NCI-H146 treated with DMSO at 0.1 percent for 48 hours (cell line): Measurements from ENCODE around the gene BPNT1.
"Not testable (repeated sequence)": the region's sequence is repeated elsewhere in the genome, so short reads cannot be mapped to it uniquely, and the experiment has no call there.

ENCODE experiments used
- DNase-seq: peaks from one replicate; lab custom pipeline; 2025; ENCODE audit not compliant: unreplicated experiment; lab: John Stamatoyannopoulos, UW

The BPNT1 gene

DNA sequence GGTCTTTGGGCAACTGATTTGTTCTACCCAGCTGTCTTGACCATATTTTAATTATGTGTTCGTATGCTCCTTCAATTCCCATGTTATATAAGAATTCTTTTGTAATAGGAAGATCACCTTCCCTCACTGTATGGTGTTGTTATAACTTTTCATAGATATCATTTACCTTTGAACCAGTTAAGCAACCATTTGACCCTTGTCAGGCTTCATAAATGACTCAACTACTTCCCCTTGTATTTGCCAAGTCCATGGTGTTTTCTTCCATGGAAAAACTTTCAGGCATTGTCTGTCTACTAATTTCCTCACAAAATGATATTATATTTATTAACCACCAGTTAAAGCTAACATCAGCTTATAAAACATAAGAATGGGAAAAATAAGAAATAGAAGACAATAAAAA, 5.1 kb downstream of the BPNT1 start:
- no peak for DNase-seq

DNA sequence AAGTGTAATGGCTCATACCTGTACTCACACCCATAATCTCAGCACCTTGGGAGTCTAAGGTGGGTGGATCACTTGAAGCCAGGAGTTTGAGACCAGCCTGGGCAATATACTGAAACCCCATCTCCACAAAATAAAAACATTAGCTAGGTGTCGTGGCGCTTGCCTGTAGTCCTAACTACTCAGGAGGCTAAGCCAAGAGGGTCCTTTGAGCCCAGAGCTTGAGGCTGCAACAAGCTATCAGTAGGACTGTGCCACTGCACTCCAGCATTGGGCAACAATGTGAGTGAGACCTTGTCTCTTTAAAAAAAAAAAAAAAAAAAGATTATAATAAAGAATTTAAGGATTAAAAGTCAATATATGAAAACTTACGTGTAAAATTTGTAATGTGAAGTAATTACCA, 11.7 kb downstream of the BPNT1 start:
- no peak for DNase-seq

DNA sequence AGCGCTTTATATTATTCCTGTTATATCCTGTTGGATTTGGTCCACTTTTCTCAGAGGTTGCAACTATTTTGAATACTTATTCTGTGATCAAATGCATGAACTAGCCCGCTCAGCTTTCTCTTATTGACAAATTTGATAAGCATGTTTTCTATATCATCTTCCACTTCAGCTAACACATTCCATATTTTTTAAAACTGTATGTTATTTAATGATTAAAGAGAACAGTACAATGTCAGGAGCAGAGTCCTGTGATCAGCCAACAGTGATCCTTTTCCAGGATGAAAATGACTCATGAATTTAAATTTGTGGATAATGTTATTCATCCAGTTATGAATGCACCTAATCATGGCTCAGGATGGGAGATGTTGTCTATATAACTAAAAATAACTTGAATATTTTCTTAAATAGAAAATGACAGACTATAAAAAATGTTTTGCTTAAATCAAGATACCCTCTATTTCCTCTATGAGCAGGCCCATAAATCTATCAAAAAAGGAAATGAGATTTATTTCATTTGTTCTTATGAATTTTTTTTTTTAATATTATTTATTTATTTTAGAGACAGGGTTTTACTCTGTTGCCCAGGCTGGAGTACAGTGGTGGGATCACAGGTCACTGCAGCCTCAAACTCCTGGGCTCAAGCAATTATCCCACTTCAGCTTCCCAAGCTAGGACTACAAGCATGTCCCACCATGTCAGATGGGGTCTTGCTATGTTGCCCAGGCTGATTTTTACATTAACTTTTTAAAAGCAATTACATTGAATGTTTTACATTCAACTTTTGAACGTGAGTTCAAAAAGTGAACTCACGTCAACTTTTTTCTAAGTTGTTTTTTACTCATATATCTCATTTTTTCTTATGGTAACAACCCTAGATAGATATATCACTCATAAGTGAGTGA, 12.5 kb downstream of the BPNT1 start:
- no peak for DNase-seq

DNA sequence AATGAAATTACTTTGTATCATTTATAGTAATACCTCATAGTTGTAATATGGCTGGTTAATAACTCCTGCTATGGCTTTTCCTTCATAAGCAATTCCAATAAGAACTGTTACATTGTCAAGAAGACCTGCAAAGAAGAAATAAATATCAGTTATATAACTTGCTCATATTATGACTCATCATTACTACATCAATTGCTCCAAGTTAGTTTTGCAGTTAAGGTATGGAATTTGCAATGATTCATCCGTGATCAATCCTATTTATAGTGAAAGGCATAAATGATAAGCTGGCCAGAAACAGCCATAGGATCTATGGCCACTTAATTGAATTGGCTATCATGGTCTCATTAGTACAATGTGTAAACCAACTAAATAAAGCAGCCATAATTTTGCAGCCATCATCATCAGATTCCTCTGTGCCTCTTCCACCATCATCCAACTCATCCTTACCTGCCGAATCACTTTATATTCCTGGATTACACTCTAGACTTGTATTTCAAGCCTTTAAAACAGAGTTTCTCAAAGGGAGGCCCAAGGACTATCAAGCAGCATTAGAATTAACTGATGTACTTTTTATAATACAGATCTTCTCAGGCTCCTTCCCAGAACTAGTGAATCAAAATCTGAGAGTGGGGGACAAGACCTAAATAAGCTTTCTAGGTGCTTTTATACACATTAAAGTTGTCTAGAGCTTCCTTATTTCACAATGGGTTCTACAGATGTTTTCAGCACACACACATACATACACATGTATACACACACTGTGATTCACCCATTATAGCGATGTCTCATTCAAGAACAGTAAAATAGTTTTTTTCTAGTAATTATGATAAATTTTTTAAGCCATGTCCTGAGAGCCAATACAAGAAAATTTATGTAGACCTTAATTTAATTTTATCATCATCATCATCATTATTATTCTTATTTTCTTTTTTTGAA, 22.1 kb downstream of the BPNT1 start:
- DNase-seq: no peak

DNA sequence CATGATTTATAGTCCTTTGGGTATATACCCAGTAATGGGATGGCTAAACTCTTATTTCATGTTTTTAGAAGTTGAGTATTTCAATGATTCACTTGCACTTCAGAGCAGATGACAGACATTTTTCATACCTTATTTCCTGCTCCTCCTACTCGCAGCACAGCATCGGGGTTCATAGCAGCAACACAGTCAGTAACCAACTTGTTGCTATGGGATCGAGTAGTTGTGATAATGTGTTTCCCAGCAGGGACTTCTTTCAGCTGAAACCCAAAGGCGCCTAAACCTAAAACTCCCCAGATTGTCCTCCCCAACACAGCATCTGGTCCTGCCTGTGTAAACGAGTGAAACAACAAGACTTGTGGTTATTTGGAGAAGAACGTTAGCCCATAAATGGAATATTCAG, 27.0 kb downstream of the BPNT1 start:
- no peak for DNase-seq

DNA sequence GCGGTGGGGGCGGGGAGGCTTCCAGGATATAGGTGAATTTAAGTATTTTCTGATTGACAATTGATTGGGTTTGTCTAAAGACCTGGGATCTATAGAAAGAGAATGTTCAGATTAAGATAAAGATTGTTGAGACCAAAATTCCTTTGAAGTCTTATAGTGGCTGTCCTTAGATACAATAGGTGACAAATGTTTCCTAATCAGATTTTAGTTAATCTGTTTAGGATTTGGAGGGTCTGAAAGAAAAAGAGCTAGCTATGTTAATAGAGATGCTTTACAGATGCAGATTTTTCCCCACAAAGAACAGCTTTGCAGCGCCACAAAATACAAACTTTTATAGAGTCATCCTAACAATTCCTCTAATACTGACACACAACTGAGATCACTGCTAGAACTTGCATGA, 28.7 kb downstream of the BPNT1 start:
- no peak for DNase-seq

DNA sequence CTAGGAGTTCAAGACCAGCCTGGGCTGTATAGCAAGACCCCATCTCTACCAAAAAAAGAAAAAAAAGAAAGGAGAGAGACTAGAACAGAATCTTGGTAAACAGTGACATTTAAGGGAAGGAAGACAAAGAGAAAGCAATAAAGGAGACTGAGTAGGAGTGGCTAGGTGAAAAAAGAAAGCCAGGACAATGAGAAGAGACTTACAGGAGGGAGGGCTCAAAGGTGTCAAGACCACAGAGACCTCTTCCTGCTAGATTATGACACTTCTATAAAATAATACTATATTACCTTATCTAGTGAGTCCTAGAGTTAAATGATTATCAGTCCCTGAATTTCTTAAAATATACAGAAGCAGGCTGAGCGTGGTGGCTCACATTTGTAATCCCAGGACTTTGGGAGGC, 33.2 kb downstream of the BPNT1 start:
- no peak for DNase-seq

DNA sequence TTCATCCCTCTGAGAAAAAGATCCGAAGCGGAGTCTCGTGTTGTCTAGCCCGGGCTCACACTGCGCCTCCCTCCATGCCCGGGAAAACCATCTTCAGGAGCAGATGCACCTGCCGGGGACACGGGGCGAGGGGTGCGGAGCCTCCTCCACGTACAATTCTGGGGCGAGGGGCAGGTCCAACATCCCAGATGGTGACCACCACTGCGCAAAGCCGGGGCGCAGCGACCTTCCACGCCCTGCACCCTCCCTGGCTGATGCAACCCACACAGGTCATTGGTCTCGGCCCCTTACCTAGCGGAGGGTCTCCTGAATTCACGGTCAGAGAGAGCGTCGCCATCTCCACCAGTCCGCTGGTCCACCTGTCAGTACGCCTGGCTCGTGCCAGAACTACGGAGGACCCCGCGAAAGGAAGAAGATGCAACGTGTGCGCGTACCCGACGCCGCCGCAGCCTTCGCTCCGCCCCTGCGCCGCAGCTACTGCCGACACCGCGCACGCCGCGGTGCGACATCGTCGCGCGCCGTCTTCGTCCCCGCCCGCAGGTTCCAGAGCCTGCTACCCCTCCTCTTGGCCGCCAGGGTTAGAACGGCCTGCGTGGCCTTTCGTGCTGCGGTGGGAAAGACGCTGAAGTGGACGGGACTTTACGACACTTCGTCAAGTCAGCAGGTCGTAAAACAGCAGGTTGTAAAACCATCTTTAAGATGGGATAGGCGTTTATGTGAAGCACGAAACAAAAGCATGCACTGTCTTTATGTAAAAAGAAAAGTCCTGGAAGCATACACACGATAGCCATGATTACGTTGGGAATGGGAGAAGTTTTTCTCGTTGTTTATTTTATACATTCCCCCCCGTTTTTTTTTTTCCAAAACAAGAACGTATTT, 43.3 kb downstream of the BPNT1 start, which contains the start of gene EPRS1:
TSS of gene EPRS1 (minus strand) at position 454 of the 879 bp plus-strand sequence. CDS start at position 337, 117 bp downstream.
- peak; percentile 92 for DNase-seq

DNA sequence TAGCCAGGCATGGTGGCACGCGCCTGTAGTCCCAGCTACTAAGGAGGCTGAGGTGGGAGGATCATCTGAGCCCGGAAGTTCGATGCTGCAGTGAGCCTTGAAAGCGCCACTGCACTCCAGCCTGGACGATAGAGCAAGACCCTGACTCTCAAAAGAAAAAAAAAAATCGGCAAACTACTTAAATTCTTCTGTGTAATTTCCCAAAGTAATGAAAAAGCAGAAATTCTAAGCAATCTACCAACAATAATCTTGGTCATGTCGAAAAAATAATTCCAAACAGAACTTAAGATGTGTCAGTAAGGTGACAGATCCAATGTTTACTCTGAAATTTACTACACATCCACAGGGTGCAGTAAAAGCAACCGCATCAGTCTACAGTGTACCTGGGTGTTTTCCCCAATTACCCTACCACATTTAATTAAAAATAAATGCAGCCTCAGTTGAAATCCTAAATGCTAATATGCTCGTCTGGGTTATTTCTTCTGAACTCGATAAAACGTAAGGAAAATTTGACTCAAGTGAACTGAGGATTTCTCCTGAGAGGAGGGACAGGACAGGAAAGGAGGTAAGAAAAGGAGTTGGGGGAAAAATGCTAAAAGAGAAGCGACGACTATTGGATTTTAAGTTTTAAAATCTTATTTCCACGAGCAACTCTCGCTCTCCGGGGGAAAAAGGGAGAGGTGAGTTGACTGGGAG, 44.1 kb downstream of the BPNT1 start:
- no peak for DNase-seq

DNA sequence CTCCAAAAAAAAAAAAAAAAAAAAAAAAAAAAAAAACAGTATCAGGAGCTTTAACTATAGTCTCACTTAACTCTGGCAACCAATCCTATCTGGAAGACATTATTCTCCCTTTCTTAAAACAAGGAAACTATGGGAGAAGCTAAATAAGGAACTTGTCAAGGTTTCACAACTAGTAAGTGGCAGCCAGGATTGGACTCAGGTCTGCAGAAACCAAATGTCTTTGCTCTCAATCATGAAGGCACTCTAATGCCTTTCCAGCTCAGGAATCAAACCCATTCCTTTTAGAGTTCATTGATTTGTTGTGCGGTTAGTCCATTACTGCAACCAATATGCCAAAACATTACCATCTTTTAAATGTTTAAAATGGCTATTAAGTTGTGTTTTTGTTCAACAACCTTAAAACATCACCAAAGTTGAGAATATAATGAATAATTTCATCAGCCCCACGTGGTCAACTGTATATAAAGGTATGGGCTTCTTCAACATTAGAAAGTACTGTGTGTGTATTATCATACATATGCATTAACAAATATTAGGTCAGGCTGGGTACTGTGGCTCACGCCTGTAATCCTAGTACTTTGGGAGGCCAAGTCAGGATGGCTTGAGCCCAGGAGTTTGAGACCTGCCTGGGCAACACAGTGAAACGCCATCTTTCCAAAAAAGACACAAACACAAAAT, 44.8 kb downstream of the BPNT1 start:
- no peak for DNase-seq

DNA sequence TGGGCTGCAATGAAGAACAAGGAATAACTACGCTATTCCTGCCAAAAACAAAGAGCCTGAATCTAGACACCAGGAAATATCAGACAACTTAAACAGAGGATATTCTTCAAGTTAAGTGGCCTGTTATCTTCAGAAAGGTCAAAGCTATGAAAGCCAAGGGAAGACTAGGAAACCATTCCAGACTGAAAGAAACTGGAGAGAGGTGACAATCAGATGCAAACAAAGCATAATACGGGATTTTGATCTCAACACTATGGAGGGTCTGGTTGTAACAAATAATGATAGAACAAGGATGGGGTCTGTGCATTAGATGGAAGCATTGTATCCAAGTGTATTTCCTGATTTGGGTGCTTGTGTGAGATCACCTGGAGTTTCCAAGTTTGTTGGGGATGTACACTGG, 45.9 kb downstream of the BPNT1 start:
- DNase-seq: no peak

DNA sequence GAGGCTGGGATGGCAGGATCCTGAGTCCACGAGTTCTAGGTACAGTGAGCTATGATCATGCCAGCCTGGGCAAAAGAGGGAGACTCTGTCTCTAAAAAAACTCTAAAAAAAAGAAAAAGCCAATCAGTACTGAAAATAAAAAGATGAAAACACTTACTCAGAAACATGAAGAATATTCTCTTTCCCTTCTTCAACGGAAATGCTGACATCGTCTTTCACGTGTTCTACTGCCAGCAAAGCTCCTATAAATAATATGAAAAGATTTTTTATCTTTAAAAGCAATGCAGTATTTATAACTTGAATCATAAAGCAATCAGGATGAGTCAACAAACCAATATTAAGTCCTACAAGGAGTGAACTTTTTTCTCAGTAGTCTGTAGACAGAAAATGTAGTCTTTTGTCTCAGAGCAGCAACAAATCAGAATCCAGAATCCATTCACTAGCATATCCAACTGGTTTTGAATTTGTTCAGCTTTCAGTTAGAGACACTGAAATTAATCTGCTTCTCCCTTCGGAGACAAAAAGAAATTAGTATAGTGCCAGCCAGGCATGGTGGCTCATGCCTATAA, 49.5 kb downstream of the BPNT1 start:
- no peak for DNase-seq

DNA sequence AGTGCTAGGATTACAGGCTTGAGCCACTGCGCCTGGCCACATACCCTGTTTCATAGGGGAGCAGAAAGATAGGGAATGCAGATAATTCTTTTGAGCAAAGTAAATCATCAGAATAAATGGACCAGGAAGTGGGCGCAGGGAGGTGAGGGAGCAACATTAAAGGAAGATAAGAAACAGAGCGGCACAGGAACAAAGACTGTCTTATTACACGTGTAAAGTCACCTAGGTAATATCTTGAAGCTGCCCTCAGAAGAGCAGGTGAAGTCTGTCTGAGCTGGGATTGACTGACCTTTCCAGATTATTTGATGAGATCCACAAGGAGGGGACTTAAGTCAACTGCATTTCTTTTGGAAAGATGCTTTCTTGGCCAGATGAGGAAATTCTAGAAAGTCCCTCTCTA, 50.9 kb downstream of the BPNT1 start:
- no peak for DNase-seq

DNA sequence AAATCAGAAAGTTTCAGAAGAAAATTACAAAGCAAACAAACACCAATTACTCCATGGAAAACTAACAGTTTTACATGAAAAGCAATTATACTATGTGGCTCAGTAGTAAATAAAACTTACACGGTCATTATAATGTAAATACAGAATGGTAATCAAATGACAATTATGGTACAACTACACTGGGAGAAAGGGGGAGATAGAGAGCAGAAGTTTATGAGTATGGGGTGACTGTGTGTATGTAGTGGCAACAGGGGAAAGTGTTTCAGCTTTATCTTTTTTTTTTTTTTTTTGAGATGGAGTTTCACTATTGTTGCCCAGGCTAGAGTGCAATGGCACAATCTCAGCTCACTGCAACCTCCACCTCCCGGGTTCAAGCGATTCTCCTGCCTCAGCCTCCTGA, 51.8 kb downstream of the BPNT1 start:
- not testable (repeated sequence) for DNase-seq

DNA sequence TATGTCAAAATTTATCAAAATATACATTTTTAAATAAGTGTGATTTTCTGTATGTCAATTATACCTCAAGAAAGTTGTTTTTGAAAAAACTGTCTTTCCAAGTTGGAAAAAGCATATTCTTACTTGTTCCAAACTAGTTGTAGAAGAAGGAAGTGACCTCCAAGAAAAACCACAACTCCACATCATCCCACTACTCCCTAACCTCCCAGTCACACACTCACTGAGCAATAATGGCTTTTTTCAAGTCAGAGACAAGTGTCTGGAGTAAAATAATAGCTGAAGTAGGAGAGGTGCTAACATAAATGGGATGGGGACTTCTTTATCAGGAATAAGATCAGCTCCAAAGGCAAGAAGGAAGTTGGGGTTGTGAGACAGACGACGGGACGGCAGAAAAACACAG, 56.7 kb downstream of the BPNT1 start:
- no peak for DNase-seq

DNA sequence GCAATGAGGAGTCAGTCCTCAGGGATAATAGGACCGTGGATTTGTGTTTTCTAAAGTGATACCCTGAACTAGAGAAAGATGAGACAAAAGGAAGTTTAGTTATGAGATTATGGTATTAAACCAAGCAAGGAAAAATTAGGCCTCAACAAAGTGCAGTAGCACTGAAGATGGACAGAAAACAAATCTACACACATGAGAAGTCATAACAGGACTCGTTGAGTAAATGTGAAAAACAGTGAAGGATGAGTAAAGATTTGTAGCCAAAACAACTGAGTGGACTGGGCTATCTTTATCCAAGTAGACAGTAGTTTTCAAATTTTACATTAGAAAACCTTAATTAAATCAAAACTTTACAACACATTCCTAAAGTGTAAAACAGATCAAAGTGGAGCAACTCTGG, 58.3 kb downstream of the BPNT1 start:
- DNase-seq: no peak

DNA sequence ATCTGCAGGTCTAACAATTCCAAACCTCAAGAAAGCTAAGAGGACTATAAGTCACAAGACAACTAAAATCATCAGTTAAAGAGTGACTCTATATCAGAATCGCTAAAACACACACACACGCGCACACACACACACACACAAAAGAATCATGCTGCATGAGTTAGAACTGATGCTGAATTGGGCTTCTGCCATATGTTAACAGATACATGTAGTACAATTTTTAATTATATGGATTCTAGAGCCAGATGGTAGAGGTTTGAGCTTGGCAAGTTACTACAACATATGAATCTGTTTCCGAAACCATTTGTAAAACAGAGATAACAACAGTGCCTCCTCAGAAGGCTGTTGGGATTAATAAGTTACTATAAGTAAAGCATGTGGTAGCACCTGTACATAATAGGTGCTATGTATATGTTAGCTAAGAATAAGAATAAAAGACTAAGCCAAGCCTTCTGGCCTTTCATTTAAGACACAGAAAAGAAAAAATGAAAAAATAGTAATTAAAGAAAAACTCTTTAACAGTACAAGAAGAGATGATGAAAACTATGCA, 61.2 kb downstream of the BPNT1 start:
- DNase-seq: no peak

DNA sequence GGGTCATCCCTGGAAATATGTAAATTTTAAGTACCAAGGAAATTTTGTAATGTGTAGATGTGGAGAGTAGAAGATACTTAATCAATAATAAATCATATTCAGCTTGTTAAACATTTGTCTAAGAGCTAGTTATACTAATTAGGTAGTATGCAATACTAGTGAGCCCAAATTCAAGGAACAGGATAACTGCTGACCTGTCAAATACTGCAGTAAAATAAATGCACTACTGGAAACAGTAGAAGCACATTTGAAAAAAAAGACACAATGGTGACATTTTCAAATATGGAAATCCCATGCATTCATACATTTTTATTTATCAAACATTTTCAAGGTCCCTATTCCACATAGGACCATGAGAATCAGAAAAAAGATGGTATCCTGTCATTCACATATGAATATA, 70.5 kb downstream of the BPNT1 start:
- no peak for DNase-seq

DNA sequence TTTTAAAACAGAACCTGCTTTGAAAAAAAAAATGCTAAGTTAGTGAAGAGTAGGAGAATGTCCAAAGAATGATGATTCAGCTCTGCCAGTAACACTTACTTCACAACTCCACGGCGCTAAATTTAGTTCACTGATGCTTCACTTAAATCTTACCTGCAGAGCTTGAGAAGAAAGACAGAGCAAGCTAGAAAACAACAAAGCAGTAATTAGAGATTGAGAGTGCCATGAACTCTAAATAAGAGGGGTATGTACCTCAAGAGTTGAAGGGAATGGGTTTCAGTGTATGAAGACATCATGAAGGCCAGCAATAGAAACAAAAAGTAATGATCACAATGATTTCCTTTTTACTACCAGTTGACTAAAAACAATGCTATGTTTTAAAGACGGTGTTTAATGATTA, 76.1 kb downstream of the BPNT1 start:
- no peak for DNase-seq
